Thymus (tissue), 11 donors: ENCODE measurements around the gene MYCBPAP. TPM values are rescaled to one million over a fixed set of nuclear protein-coding genes. Genes with fewer than 3 reads are reported as not detected.

Source experiments
- DNase-seq, 9 donors: peaks; one replicate each; pipeline ENCODE4 v3.0.0-alpha.2; 2013; ENCODE audit warnings: low spot score in 9 of 9, low read depth in 6 of 9, missing footprints in 1 of 9
- H3K27ac ChIP-seq, 2 donors: one replicate each; pipeline ENCODE4 v1.5.1; 2013; ENCODE audit warnings: control low read depth in 1 of 2, low read depth in 1 of 2, low read length in 1 of 2, mild to moderate bottlenecking in 1 of 2, moderate library complexity in 1 of 2
- H3K27me3 ChIP-seq, 2 donors: one replicate each; pipeline ENCODE4 v1.5.1; 2013; ENCODE audit warnings: low read length in 1 of 2; ENCODE audit not compliant: control insufficient read depth in 2 of 2, insufficient read depth in 1 of 2
- H3K36me3 ChIP-seq, 2 donors: one replicate each; pipeline ENCODE4 v1.5.1; 2013; ENCODE audit warnings: low read length in 1 of 2, mild to moderate bottlenecking in 1 of 2, moderate library complexity in 1 of 2; ENCODE audit not compliant: control insufficient read depth in 2 of 2, insufficient read depth in 2 of 2
- H3K4me1 ChIP-seq, 2 donors: one replicate each; pipeline ENCODE4 v1.5.1; 2013; ENCODE audit warnings: low read length in 2 of 2; ENCODE audit not compliant: control insufficient read depth in 2 of 2, insufficient read depth in 2 of 2
- H3K4me3 ChIP-seq, 2 donors: one replicate each; pipeline ENCODE4 v1.5.1; 2013; ENCODE audit warnings: low read length in 2 of 2, control low read depth in 1 of 2, mild to moderate bottlenecking in 1 of 2
- H3K9me3 ChIP-seq, 2 donors: one replicate each; pipeline ENCODE4 v1.5.1; 2013; ENCODE audit warnings: low read length in 1 of 2, mild to moderate bottlenecking in 1 of 2; ENCODE audit not compliant: control insufficient read depth in 2 of 2, insufficient read depth in 1 of 2
- WGBS: extraction: QIAGEN DNeasy Blood & Tissue Kit; methylation state at CpG from one replicate; pipeline ENCODE4 v1.1.7; 2013; 5-methylcytosine and 5-hydroxymethylcytosine counted together
- polyA plus RNA-seq: library from polyadenylated mRNA; stranded (reverse); fragments of 200-250 nt; gene quantifications from one replicate; pipeline ENCODE4 v1.2.3, GENCODE V29; 2013
- total RNA-seq: library from RNA; stranded (reverse); fragments of 120-200 nt; gene quantifications from one replicate; pipeline ENCODE4 v1.2.4, GENCODE V29; 2013
- donor health status: healthy.

MYCBPAP gene
- total and polyA plus RNA-seq, 2 donors = 1.2 to 1.5 TPM

DNA sequence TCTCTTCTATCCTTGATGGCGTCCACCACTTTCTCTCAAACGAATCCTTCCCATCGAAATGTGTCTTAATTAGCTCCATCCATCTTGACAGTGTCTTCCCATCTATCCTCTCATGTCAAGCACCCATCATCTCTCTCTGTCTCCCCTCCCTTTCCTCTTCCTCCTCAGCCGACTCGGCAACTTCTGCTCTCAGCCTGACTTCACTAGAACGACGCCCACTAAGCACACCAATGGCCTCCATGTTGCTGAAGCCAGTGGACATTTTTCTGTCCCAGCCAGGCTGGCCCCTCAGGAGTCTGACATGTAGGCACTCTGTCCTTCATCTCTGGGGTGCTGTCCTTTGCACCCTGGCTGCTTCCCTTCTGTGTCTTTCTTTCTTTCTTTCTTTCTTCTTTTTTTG lies 36.3 kb downstream of the MYCBPAP start:
- Histone ChIP-seq H3K36me3 (no peaks in the 10 kb centered on the region), H3K4me1 (peaks cover 8 to 13% of the 10 kb centered on the region in 2 donors)
- DNase-seq = no peak

GRCh38 chr17:50545311-50545710 lies 37.1 kb downstream of the MYCBPAP start:
- Histone ChIP-seq H3K4me3 (no peak overlapping the region), H3K27ac (no peak overlapping the region), H3K36me3 (no peaks in the 10 kb centered on the region), H3K9me3 (no peaks in the 10 kb centered on the region), H3K27me3 (peaks cover 10 to 80% of the 10 kb centered on the region in 2 donors), H3K4me1 (peaks cover 8 to 13% of the 10 kb centered on the region in 2 donors)
- DNase-seq = no peak
- WGBS = 69% methylated on average over 8 of the region's 8 CpGs

More for the DNA sequence above, 36.3 kb downstream of the MYCBPAP start:
- Histone ChIP-seq H3K4me3 (no peak overlapping the region), H3K27ac (no peak overlapping the region), H3K27me3 (peaks cover 10 to 88% of the 10 kb centered on the region in 2 donors), H3K9me3 (no peaks in the 10 kb centered on the region)
- 58% methylated on average over 7 of the region's 7 CpGs for WGBS

DNA sequence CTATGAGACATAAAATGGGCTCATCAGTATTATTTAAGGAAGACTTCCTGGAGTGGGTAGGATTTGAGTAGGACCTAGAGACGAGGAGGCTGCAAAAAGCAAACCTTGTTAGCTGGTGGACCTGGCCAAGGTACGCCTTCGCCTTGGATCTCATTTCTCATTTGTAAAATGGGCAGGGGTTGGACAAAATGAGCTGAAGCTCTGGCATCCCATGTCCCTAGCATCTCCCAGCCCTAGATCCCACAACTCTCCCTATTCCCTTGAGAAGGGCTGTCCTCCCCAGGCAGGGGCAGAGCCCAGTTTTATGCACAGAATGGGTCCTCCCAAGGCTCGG lies 38.4 kb downstream of the MYCBPAP start:
- Histone ChIP-seq H3K27ac (no peak overlapping the region), H3K36me3 (no peaks in the 10 kb centered on the region), H3K9me3 (no peaks in the 10 kb centered on the region), H3K4me1 (peaks cover 7 to 10% of the 10 kb centered on the region in 2 donors), H3K27me3 (peaks cover 10 to 70% of the 10 kb centered on the region in 2 donors), H3K4me3 (no peak overlapping the region)
- 49% methylated on average over 4 of the region's 4 CpGs for whole genome bisulfite sequencing
- DNase-seq = no peak

GRCh38 chr17:50547035-50547735 lies 38.9 kb downstream of the MYCBPAP start, which contains the start of gene SPATA20:
SPATA20 (plus strand) TSS chr17:50547174; CDS start chr17:50547209, 35 bp downstream.
- peak in 8 of 9 donors; percentile 47 to 82 (median 58) for DNase-seq
- peaks cover 5 to 7% of the 10 kb centered on the region in 2 donors for H3K4me1 ChIP-seq
- peak within 1 kb of the TSS; percentile 8 to 34 for H3K4me3 ChIP-seq
- H3K9me3 ChIP-seq = no peaks in the 10 kb centered on the region
- H3K27ac ChIP-seq = no peak within 1 kb of the TSS
- no peaks in the 10 kb centered on the region for H3K36me3 ChIP-seq
- H3K27me3 ChIP-seq = peaks cover 10 to 68% of the 10 kb centered on the region in 2 donors
- WGBS = 7% methylated on average over 42 of the region's 42 CpGs

- Histone ChIP-seq H3K4me3 (no peak overlapping the region), H3K27me3 (peaks cover 10 to 63% of the 10 kb centered on the region in 2 donors), H3K27ac (no peak overlapping the region), H3K36me3 (no peaks in the 10 kb centered on the region), H3K4me1 (peaks cover under 1 to 4% of the 10 kb centered on the region in 2 donors), H3K9me3 (no peaks in the 10 kb centered on the region)
- WGBS = 89% methylated on average over 5 of the region's 5 CpGs
- no peak for DNase-seq
These were observed 39.5 kb downstream of the MYCBPAP start for GRCh38 chr17:50547736-50548083.

DNA sequence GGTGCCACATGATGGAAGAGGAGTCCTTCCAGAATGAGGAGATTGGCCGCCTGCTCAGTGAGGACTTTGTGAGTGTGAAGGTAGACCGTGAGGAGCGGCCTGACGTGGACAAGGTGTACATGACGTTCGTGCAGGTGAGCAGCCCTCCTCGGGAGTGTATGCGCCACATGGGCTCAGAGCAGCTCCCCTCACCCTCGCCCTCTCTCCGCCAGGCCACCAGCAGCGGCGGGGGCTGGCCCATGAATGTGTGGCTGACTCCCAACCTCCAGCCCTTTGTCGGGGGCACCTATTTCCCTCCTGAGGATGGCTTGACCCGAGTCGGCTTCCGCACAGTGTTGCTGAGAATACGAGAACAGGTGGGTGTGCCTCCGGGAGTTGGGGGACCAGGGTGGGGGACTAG lies 40.6 kb downstream of the MYCBPAP start:
- Histone ChIP-seq H3K9me3 (no peaks in the 10 kb centered on the region), H3K36me3 (no peaks in the 10 kb centered on the region), H3K4me3 (no peak overlapping the region), H3K27me3 (peaks cover 5 to 55% of the 10 kb centered on the region in 2 donors), H3K4me1 (peaks cover 0 to 4% of the 10 kb centered on the region in 2 donors), H3K27ac (no peak overlapping the region)
- WGBS = 90% methylated on average over 18 of the region's 18 CpGs
- no peak for DNase-seq

DNA sequence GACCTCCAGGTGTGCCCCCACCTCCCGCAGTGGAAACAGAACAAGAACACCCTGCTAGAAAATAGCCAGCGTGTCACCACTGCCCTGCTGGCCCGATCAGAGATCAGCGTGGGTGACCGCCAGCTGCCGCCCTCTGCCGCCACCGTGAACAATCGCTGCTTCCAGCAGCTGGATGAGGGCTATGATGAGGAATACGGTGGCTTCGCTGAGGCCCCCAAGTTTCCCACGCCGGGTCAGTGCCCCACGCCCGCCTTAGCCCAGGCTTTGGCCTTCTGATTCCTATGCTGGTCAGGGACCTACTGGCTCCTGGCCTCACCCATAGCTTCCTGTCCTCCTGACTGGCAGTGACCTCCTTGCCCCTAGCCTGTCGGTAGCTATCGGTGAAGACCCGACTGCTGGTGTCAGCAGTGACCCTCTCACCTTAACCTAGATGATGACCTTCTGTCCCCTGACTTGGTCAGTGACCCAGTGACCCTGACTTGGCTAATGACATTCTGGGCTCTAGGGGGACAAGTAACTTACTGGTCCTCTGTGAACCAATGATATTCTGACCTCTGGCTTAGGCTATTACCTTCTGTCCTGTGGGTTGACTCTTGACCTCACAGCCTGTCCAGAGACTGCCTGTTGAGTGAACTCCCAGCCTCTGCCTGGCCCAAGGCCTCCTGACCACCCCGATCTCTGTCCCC lies 41.2 kb downstream of the MYCBPAP start:
- H3K9me3 ChIP-seq = no peaks in the 10 kb centered on the region
- DNase-seq = no peak
- WGBS = 96% methylated on average over 19 of the region's 19 CpGs
- no peak overlapping the region for H3K27ac ChIP-seq
- peaks cover 3 to 52% of the 10 kb centered on the region in 2 donors for H3K27me3 ChIP-seq
- H3K36me3 ChIP-seq = no peaks in the 10 kb centered on the region
- H3K4me3 ChIP-seq = no peak overlapping the region
- peaks cover 0 to 4% of the 10 kb centered on the region in 2 donors for H3K4me1 ChIP-seq

GRCh38 chr17:50549969-50550368 lies 41.7 kb downstream of the MYCBPAP start:
- H3K4me3 ChIP-seq = no peak overlapping the region
- no peak overlapping the region for H3K27ac ChIP-seq
- no peak for DNase-seq
- 95% methylated on average over 11 of the region's 11 CpGs for WGBS
- H3K36me3 ChIP-seq = no peaks in the 10 kb centered on the region
- peaks cover 0 to 4% of the 10 kb centered on the region in 2 donors for H3K4me1 ChIP-seq
- H3K27me3 ChIP-seq = peaks cover 0 to 47% of the 10 kb centered on the region in 2 donors
- no peaks in the 10 kb centered on the region for H3K9me3 ChIP-seq

DNA sequence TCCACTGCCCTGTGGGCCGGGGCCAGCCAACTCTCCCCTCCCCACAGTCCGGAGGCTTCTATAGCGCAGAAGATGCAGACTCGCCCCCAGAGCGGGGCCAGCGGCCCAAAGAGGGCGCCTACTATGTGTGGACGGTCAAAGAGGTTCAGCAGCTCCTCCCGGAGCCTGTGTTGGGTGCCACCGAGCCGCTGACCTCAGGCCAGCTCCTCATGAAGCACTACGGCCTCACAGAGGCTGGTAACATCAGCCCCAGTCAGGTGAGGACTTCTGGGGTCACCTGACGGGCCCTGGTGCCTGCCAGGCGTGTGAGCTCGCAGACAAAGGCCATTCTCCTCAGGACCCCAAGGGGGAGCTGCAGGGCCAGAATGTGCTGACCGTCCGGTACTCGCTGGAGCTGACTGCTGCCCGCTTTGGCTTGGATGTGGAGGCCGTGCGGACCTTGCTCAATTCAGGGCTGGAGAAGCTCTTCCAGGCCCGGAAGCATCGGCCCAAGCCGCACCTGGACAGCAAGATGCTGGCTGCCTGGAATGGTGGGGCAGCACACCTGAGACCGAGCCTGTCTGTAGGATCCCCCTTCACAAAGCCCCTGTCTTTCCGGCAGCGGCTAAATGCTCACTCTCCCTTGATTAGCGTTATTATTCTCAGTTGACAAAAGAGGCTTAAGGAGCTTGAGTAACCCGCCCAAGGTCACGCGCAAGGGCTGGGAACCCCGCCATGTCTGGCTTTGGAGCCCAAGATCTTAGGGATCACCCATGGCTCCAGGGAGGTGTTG lies 42.6 kb downstream of the MYCBPAP start:
- no peak for DNase-seq
- WGBS = 94% methylated on average over 32 of the region's 32 CpGs
- Histone ChIP-seq H3K4me1 (peaks cover 0 to 4% of the 10 kb centered on the region in 2 donors), H3K27ac (no peak overlapping the region), H3K36me3 (no peaks in the 10 kb centered on the region), H3K9me3 (no peaks in the 10 kb centered on the region), H3K27me3 (peaks cover 3 to 47% of the 10 kb centered on the region in 2 donors), H3K4me3 (no peak overlapping the region)
